Gastroesophageal sphincter (tissue), 3 donors: ENCODE data around the gene TBC1D24.

ENCODE experiments used
- EP300 ChIP-seq: sonication (generic); formaldehyde crosslinking; IDR thresholded peaks from one replicate; pipeline ENCODE4 v1.6.1; 2017; ENCODE audit warnings: antibody characterized with exemption, mild to moderate bottlenecking
- POLR2A ChIP-seq, 2 donors: fragments of 450-650 bp; IDR thresholded peaks; one replicate each; pipeline ENCODE4 v1.6.1; 2017; ENCODE audit warnings: antibody characterized with exemption in 2 of 2, mild to moderate bottlenecking in 2 of 2, moderate library complexity in 1 of 2
- POLR2AphosphoS5 ChIP-seq: sonication (generic); formaldehyde crosslinking; IDR thresholded peaks from one replicate; pipeline ENCODE4 v1.6.1; 2017; ENCODE audit warnings: antibody characterized with exemption
- TF ChIP-seq, protein P1 (sequence below), 4 experiments: fragments of 200-600 bp in 2 of 4; fragments of 450-650 bp in 2 of 4; sonication (generic) in 1 of 4; IDR thresholded peaks; one replicate each; pipeline ENCODE4 v1.5.1; 2017 to 2019; ENCODE audit warnings: antibody characterized with exemption in 4 of 4, mild to moderate bottlenecking in 2 of 4, moderate library complexity in 2 of 4

DNA sequence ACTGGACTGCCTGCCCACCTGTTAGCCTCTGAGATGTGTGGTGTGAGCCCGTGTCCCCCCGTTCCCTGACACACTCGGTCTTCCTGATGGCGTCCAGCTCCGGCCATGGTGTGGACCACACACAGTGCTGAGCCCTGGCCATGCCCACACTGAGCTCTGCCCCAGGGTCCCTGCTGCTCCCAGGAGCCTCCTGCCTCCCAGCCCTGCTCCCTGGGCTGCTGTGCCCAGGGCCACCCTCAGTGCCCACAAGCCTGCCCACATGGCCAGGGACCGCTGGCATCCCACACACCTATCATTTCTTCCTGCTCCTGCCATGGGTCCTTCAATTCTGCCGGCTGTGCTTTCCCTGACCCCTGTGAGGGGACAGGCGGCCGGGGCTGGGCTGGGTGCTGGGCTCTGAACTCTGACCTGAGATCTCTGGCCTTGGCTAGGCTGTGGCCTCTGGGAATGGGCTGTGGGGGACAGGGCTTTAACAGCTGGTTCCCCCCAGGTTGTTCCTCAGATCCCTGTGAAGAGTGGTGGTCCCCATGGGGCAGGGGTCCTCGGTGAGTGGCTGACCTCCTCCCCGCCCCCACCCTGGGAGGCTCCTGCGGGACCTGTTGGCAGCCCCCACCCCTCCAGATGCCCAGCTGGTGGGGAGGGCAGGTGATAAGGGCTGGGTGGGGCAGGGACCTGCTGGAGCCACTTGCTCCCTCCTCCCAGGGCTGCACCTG lies 52.3 kb downstream of the TBC1D24 start:
- TF ChIP-seq, protein P1, sequence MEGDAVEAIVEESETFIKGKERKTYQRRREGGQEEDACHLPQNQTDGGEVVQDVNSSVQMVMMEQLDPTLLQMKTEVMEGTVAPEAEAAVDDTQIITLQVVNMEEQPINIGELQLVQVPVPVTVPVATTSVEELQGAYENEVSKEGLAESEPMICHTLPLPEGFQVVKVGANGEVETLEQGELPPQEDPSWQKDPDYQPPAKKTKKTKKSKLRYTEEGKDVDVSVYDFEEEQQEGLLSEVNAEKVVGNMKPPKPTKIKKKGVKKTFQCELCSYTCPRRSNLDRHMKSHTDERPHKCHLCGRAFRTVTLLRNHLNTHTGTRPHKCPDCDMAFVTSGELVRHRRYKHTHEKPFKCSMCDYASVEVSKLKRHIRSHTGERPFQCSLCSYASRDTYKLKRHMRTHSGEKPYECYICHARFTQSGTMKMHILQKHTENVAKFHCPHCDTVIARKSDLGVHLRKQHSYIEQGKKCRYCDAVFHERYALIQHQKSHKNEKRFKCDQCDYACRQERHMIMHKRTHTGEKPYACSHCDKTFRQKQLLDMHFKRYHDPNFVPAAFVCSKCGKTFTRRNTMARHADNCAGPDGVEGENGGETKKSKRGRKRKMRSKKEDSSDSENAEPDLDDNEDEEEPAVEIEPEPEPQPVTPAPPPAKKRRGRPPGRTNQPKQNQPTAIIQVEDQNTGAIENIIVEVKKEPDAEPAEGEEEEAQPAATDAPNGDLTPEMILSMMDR (IDR thresholded peaks at IDR 0.05): no peak
- no peak for TF ChIP-seq POLR2A (IDR thresholded peaks at IDR 0.05)
- no peak for TF ChIP-seq EP300
- no peak for TF ChIP-seq POLR2AphosphoS5
